ENCODE data around the gene PPARD. TPM values are rescaled to one million over a fixed set of nuclear protein-coding genes. Genes with fewer than 3 reads are reported as not detected.
A peak's percentile ranks its signal among the peaks of the same experiment; 100 is the strongest.

Gene PPARD
- total RNA-seq, 1 experiment from 2014 or later = 26.8 TPM

GRCh38 chr6:35402856-35403191 is 60.5 kb downstream of the PPARD start:
- Mint-ChIP-seq H3K9me3 (ENCODE audit: low read depth, unreplicated experiment) (no peaks in the 10 kb centered on the region), H3K4me3 (ENCODE audit: low read depth, unreplicated experiment) (peak overlapping the region; percentile 5), H3K36me3 (ENCODE audit: insufficient read depth, unreplicated experiment) (peaks cover 9% of the 10 kb centered on the region), H3K27me3 (ENCODE audit: unreplicated experiment) (no peaks in the 10 kb centered on the region), H3K4me1 (ENCODE audit: low read depth, unreplicated experiment) (peaks cover 38% of the 10 kb centered on the region), H3K27ac (ENCODE audit: unreplicated experiment) (peak overlapping the region; percentile 9)
- CTCF ChIA-PET = no interaction called here
- no peak for DNase-seq
- intact Hi-C loops (cut with micrococcal nuclease; ENCODE audit: unreplicated experiment) = no loop called here
- TF ChIP-seq CTCF (IDR thresholded peaks at IDR 0.05; ENCODE audit: unreplicated experiment) = no peak
- no TSS peak for BruUV-seq (replicated peaks)

- peaks cover 9% of the 10 kb centered on the region for H3K36me3 Mint-ChIP-seq (ENCODE audit: insufficient read depth, unreplicated experiment)
- no peaks in the 10 kb centered on the region for H3K27me3 Mint-ChIP-seq (ENCODE audit: unreplicated experiment)
- no peaks in the 10 kb centered on the region for H3K9me3 Mint-ChIP-seq (ENCODE audit: low read depth, unreplicated experiment)
- DNase-seq = no peak
- CTCF ChIA-PET = interaction anchor here (0.7 to 1.0 kb wide), 3 partner anchors 11 to 94 kb away, joined by 3 to 5 read pairs (median 4); no protein-coding TSS in a partner anchor
- intact Hi-C loops (cut with micrococcal nuclease; ENCODE audit: unreplicated experiment) = no loop called here
- BruUV-seq (replicated peaks) = no TSS peak
- H3K4me1 Mint-ChIP-seq (ENCODE audit: low read depth, unreplicated experiment) = peaks cover 38% of the 10 kb centered on the region
- no peak for TF ChIP-seq CTCF (IDR thresholded peaks at IDR 0.05; ENCODE audit: unreplicated experiment)
- H3K4me3 Mint-ChIP-seq (ENCODE audit: low read depth, unreplicated experiment) = no peak overlapping the region
- H3K27ac Mint-ChIP-seq (ENCODE audit: unreplicated experiment) = no peak overlapping the region
Measured at GRCh38 chr6:35403544-35404442, 61.4 kb downstream of the PPARD start.

- Mint-ChIP-seq H3K4me1 (ENCODE audit: low read depth, unreplicated experiment) (peaks cover 20% of the 10 kb centered on the region), H3K27me3 (ENCODE audit: unreplicated experiment) (no peaks in the 10 kb centered on the region), H3K9me3 (ENCODE audit: low read depth, unreplicated experiment) (no peaks in the 10 kb centered on the region), H3K4me3 (ENCODE audit: low read depth, unreplicated experiment) (no peak overlapping the region), H3K27ac (ENCODE audit: unreplicated experiment) (no peak overlapping the region), H3K36me3 (ENCODE audit: insufficient read depth, unreplicated experiment) (no peaks in the 10 kb centered on the region)
- intact Hi-C loops (cut with micrococcal nuclease; ENCODE audit: unreplicated experiment) = no loop called here
- no peak for TF ChIP-seq CTCF (IDR thresholded peaks at IDR 0.05; ENCODE audit: unreplicated experiment)
- no peak for DNase-seq
- CTCF ChIA-PET = interaction anchor here (1.2 kb wide), 1 partner anchor 8 kb away, joined by 5 read pairs; no protein-coding TSS in a partner anchor
- no TSS peak for BruUV-seq (replicated peaks)
Measured at GRCh38 chr6:35406711-35407485, 64.5 kb downstream of the PPARD start.

- Mint-ChIP-seq H3K9me3 (ENCODE audit: low read depth, unreplicated experiment) (no peaks in the 10 kb centered on the region), H3K27ac (ENCODE audit: unreplicated experiment) (no peak overlapping the region), H3K36me3 (ENCODE audit: insufficient read depth, unreplicated experiment) (no peaks in the 10 kb centered on the region), H3K4me3 (ENCODE audit: low read depth, unreplicated experiment) (no peak overlapping the region), H3K27me3 (ENCODE audit: unreplicated experiment) (no peaks in the 10 kb centered on the region), H3K4me1 (ENCODE audit: low read depth, unreplicated experiment) (no peaks in the 10 kb centered on the region)
- no TSS peak for BruUV-seq (replicated peaks)
- no peak for DNase-seq
- TF ChIP-seq CTCF (IDR thresholded peaks at IDR 0.05; ENCODE audit: unreplicated experiment) = no peak
- CTCF ChIA-PET = interaction anchor here (1.0 kb wide), 1 partner anchor 9 kb away, joined by 3 read pairs; no protein-coding TSS in a partner anchor
- intact Hi-C loops (cut with micrococcal nuclease; ENCODE audit: unreplicated experiment) = no loop called here
Measured at GRCh38 chr6:35409245-35409644, 66.9 kb downstream of the PPARD start.

Measured in Calu3 (cell line).